NCI-H187 (cell line): Measurements from ENCODE around the gene ANKRD18B.
"Not testable (repeated sequence)": the region's sequence is repeated elsewhere in the genome, so short reads cannot be mapped to it uniquely, and the experiment has no call there.

Experiments
- DNase-seq, 2 experiments: peaks; one replicate each; lab custom pipeline; 2025; lab: John Stamatoyannopoulos, UW

The ANKRD18B gene

DNA sequence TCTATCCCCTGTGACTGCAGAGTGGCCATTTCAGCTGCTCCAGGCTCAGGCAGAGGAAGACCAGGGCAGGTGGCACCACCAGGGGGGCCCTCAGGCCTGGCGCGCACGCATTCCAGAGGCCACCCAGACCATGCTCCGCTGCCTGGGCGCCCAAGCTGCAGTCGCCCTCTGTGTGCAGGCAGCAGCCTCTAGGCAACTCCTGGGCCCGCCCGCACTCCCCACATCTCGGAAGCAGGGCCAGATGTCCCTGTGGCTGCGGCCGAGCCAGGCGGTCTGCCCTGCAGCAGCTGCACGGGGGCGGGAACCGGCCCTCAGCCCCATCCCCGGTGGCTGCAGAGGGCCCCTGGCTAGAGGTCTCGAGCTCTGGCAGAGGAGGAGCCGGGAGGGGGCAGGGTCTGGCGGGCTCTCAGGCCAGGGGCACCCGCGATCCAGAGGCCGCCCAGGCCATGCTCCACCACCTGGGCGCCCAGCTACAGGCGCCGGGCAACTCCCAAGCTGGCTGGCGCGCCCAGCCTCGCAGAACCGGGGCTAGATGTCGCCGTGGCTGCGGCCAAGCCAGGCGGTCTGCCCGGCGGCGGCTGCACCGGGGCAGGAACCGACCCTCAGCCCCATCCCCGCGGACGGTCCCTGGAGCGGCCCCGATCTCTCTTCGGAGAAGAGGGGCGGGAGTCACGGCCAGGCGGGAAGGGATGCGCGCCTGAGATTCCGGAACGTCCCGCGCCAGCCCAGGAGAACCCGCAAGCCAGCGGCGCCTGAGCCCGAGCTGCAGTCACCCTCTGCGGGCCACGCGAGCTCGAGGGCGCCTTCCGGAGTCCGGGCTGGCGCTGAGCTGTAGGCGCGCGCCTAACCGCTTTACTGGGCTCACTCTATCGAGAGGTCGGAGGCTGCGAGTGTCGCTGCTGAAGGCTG is at the start of gene ANKRD18B:
Gene ANKRD18B (plus strand): TSS at position 855 of the 909 bp plus-strand sequence. CDS start 239 bp downstream, outside the sequence.
- peak; percentile 16 to 21 for DNase-seq

DNA sequence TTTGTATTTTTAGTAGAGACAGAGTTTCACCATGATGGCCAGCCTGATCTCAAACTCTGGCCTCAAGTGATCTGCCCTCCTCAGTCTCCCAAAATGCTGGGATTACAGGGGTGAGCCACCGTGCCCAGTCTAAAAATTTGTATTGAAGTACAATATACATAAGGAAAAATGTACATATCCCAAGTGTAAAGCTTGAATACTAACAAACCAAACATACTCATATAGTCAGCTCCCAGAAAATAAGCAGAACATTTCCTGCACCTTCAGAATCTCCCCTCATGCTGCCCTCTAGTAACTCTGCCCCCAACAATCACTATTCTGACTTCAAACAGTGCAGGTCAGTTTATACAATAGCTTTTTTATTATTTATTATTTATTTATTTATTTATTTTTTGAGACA is 48.7 kb upstream of the ANKRD18B start:
- no peak for DNase-seq

DNA sequence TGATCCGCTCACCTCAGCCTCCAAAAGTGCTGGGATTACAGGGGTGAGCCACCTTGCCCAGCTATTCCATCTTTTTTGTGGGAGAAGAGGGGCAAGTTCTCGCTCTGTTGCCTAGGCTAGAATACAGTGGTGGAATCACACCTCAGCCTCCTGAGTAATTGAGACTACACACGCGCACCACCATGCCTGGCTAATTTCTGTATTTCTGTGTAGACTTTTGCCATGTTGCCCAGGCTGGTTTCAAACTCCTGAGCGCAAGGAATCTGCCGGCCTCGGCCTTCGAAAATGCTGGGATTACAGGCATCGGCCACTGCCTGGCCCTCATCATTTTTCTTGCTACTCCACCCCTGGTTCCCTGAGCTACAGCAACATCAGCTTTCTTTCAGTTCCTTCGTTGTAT is 47.5 kb upstream of the ANKRD18B start:
- DNase-seq = no peak

DNA sequence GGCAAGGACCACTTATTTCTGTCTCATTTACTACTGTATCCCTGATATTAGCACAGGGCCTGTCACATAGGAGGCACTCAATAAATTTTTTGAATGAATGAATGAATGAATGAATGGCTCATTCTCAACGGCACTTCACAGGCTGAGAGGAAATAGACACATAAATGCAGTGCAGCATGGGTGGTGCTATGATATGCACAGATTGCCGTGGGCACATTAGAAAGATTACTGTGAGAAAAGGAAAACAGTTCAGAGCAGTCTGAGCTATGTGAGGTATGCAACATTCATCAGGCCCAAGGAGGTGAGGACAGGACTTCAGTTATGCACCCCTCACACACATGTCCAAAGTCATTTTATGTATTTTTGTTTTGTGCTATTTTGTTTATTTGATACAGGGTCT is 43.9 kb upstream of the ANKRD18B start:
- no peak for DNase-seq

DNA sequence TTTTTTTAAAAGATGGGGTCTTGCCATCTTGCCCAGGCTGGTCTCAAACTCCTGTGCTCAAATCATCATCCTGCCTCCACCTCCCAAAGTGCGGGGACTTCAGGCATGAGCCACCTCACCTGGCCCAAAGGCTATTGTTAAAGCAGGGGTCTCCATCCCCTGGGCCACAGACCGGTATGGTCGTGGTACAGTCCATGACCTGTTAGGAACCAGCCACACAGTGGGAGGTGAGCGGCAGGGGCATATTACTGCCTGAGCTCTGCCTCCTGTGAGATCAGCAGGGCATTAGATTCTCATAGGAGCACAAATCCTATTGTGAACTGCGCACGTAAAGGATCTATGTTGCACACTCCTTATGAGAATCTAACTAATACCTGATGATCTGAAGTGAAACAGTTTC is 43.1 kb upstream of the ANKRD18B start:
- DNase-seq = no peak

DNA sequence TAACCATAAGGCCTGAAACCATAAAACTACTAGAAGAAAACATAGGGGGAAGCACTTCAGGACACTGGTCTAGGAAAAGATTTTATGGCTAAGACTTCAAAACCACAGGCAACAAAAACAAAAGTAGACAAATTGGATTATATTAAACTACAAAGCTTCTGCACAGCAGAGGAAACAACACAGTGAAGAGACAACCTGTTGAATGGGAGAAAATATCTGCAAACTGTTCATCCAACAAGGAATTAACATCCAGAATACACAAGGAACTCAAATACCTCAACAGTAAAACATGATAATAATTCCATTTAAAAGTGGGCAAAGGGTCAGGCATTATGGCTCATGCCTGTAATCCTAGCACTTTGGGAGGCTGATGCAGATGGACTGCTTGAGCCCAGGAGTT is 38.7 kb upstream of the ANKRD18B start:
- not testable (repeated sequence) for DNase-seq

DNA sequence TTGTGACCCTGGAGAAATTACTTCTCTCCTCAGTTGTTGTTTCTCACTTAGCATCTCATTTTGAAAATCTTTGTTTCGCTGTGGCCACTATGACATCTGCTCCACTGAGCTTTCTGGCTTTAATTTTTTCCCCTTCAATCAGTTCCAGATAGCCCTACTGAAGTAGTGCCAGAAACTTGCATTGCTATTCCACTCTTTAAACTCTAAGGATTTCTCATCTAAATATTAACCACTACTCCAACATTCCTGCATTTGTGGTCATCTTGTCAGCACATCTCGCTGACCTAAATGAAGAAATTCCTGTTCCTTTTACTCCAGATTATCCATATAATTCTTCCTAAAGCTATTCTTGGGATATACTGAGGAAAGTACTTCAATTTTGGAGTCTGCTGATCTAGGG is 35.0 kb upstream of the ANKRD18B start:
- no peak for DNase-seq

DNA sequence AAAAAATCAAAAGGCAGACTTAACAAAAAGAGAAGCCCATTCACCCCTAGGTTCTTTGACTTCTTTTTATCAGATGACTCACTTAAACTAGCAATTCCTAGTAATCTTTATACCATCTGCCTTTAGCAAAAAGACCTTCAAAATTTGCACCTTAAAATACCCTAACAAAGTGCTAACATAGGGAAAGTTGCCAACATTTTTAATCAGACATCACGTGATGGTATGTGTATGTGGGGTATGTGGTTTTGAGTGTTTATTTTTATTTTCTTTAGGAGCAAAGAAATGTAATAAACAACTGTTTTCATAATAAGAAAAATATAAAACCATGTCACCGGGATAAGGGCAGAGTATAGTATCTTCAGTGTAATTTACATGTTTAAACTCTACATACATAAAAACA is 30.2 kb upstream of the ANKRD18B start:
- DNase-seq = not testable (repeated sequence)

DNA sequence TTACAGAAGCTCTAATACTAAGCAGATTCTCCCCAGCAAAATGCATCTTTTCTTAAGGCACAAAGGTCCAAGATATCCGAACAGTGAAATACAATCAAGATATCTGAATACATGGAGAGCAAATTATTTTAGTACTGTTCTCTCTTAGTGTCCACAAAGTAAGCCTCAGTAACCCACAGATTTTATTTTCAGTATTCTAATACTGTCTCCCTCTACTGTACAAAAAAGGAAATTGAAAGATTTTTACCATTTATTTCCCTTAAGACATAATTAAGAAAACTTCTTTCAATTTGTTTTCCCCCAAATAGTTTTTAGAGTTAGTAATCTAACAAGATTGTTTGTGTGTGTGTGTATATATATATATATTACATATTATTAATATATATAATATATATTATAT is 25.7 kb upstream of the ANKRD18B start:
- no peak for DNase-seq

DNA sequence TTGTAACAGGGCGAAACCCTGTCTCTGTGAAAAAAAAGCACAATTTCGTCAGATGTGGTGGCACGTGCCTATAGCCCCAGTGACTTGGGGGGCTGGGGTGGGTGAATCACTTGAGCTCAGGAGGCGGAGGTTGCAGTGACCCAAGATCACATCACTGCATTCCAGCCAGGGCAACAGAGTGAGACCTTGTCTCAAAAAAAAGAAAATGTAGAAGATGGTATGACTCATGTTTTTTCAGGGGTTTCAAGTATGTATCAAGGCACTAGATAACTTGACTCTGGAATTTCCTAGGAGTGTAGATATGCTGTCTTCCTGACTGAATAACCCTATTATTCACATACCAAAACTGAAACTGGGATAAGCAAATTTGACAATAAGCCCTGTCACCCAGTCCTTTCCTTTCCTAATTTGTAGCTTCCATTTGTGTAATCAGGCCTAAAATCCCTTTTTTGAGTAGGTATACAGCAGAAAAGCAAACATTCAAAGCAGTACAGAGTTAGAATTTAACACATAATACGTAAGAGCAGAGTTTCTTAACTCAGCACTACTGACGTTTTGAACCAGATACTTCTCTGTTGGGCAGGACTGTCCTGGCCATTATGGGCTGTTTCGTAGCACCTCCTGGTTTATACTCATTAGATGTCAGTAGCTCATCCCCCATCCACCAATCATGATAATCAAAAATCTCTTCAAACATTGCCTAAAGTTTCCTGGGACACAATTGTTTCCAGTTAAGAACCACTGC is 17.3 kb upstream of the ANKRD18B start:
- DNase-seq = no peak

DNA sequence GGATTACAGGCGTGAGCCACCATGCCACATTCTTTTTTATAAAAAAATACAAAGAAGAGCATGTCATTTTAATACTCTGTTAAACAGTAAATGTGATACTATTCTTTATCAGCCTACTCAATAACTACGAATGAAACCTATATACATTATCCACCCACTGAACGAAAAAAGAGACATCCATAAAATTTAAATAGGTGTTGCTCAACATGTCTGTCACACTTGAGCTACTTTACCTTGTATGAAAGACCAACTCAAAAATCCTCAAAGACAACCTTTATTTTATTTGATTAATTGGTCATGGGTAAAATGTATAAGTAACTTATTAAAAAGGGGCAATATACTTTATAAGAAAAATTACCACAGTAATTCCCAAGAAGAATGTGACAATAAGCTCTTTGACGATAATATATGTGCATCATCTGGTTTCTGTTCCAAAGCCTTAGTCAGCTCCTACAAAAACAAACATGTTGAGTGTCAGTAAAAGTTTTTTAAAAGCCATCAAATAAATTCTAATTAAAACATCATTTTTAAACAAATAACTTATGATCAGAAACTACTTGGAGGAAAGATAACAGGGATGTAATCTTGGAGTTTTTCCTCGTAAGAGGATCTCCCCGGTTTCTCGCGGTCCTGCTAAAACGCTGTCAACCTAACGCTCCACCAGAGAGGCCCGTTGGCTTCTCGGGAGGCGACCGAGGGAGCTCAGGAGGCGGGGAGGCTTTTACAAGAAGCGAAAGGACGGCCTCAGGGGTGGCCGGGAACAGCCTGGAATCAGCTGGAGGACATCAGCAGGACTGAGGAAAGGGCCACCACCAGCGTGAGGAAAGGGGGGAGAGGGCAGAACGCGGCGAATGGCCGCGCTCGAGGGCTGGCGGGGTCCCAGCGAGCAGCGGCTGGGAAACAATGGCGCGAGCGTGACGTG is 13.5 kb upstream of the ANKRD18B start:
- no peak for DNase-seq

DNA sequence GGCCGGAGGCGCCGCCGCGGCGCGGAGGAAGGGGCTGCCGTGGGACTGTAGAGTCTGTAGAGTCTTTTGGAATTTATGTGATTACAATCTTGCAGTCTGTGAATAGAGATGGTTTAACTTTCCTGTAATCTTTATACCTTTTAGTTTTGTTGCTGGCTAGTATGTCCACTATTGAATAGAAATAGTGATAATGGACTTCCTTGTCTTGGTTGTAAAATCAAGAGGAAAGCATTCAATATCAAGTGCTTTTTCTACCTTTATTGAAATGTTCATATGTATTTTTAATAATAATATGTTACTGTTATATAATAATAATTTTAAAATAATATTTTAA is 12.9 kb upstream of the ANKRD18B start:
- DNase-seq = not testable (repeated sequence)

DNA sequence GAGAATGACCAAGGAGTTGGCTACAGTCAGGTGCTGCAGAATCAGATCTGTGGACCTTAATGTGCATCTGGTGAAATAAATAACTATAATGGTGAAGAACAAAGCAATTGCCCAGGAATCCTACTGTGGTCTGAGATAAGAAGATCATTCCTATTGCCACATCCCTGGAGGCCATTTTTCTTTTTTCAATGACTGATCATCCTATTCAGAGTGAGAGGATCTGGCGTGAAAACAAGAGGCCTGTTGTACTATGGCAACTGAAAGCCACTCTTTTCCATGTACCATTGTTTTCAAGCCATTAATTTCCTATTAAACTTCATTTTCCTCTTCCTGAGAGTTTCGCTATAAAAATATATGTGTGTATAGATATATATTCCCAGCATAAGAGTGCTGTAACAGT is 11.5 kb upstream of the ANKRD18B start:
- DNase-seq = not testable (repeated sequence)

DNA sequence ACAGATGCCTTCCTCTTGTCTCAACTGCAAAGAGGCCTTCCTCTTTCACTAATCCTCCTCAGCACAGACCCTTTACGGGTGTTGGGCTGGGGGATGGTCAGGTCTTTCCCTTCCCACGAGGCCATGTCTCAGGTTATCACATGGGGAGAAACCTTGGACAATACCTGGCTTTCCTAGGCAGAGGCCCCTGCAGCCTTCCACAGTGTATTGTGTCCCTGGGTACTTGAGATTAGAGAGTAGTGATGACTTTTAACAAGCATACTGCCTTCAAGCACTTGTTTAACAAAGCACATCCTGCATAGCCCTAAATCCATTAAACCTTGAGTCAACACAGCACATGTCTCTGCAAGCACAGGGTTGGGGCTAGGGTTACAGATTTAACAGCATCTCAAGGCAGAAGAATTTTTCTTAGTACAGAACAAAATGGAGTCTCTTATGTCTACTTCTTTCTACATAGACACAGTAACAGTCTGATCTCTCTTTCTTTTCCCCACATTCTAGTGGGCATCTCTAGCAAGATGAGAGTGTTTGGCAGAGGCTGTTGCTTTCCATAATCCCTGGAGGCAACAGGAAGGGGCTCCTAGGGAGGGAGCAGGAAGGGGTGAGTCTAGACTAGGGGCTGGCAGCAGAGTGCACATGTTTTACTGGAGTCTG is 8.6 kb upstream of the ANKRD18B start:
- DNase-seq = not testable (repeated sequence)

DNA sequence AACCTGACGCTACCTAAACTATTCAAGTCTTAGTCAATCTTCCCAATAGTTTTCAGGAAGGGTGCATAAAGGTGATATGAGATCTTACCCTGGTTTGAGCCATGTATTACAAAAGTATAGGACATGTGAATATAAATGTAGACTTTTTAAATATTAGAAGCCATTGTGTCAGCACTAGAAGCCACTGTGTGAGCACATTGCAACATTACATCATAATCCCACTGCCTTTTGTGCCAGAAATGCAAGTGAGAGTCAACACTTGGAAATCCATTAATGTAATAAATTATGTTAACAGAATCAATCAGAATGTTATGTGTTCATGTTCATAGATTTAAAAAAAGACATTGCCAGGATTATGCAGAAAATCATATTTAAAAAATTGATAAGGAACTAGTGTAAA is 7.7 kb upstream of the ANKRD18B start:
- DNase-seq = not testable (repeated sequence)

DNA sequence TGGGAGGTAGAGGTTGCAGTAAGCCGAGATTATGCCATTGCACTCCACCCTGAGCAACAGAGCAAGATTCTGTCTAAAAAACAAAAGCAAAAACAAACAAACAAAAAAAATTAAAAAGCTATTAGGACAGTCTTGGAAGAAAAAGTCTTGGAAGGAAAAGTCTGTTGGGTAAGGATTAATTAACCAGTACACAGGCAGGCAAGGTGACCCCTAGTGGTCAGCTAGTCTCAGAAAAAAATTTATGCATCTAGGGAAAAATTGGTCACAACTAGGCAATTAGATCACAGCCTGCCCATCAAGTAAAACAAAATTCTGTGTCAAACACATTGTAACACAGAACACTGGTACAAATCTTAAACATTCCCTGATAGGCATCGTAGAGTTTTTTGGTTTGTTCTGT is 6.7 kb upstream of the ANKRD18B start:
- DNase-seq = peak in 1 of 2 experiments; percentile 28

DNA sequence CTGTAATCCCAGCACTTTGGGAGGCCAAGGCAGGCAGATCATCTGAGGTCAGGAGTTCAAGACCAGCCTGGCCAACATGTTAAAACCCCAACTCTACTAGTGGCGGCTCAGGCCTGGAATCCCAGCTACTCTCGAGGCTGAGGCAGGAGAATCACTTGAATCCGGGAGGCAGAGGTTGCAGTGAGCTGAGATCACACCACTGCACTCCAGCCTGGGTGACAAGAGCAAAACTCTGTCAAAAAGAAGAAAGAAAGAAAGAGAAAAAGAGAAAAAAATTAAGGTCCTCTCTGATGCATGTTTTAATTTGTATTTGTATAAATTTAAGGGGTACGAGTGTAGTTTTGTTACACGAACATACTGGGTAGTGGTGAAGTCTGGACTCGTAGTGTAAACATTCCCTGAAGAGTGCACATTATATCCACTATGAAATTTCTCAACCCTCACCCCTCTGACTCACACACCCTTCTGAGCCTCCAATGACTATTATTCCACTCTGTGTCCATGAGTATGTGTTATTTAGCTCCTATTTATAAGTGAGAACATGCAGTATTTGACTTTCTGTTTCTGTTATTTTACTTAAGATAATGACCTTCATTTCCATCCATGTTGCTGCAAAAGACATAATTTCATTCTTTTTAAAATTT is 6.0 kb upstream of the ANKRD18B start:
- DNase-seq = not testable (repeated sequence)

DNA sequence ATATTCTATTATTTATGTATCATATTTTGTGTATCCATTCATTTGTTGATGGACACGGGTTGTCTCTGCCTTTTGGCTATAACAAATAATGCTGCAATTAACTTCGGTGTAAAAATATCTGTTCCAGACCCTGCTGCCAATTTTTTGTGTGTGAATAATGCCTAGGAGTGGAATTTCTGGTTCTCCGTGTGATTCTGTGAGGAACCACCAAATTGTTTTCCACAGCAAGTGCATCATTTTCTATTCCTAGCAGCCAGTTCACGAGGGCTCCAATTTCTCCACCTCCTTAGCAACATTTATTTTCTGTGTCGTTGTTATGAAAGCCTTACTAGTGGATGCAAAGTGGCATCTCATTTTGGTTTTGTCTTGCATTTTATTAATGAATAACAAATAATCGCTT is 2.2 kb upstream of the ANKRD18B start:
- not testable (repeated sequence) for DNase-seq

DNA sequence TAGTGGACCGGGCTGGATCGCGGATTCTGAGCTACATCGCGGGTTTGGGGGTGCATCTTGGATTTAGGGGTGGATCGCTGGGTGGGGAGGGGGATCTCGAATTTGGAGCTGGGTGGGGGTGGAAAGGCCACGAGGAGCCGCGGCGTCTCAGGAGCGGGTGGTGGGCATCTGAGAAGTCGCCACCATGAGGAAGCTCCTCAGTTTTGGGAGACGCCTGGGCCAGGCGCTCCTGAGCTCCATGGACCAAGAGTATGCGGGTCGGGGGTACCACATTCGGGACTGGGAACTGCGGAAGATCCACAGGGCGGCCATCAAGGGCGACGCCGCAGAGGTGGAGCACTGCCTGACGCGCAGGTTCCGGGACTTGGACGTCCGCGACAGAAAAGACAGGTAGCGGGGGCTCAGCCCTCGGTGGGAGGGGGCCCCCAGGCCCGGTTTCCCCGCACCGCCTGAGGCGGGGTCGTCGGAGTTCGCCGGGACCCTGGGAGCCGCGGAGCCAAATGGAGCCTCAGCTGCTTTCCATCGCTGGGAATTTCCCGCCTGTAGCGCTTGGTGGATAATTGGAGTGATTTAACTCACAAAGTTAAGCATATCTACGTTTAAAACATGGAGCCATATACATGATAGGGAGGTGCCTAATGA is 376 bp downstream of the ANKRD18B start:
- DNase-seq = no peak

DNA sequence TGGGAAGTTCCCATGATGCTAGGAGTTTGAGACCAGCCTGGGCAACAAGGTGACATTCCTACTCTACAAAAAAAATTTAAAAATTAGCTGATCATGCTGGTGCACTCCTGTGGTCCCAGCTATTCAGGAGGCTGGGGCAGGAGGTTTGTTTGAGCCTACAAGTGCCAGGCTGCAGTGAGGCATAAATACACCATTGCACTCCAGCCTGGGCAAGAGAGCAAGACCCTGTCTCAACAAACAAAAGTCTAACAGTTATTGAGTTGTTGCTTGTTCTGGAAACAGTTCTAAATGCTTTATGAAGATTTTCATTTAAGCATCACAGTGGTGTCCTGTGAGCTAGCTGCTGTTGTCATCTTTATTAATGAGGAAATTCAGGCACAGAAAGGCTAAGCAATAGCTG is 4.0 kb downstream of the ANKRD18B start:
- DNase-seq = not testable (repeated sequence)

DNA sequence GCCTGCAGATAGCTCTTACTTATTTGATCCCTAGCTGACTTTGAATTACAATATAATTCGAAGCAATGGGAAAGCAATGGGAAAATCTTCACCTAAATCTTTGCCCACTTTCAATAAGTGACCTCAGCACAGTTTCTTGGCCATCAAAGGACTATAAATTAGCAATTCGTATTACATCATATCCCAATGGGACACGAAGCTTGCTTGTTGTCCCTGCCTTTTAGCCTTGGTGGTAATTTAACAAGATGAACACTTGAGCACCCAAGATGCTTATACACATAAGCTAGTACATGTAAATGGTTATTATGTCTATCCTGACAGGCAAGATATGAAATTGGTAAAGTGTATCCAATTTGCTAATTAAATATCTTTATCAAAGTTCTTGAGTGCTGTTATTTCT is 9.9 kb downstream of the ANKRD18B start:
- DNase-seq = not testable (repeated sequence)
